ENCODE results near the gene MYADM. TPM values are rescaled to one million over a fixed set of nuclear protein-coding genes. Genes with fewer than 3 reads are reported as not detected.
A peak's percentile ranks its signal among the peaks of the same experiment; 100 is the strongest.
"Not testable (repeated sequence)": the region's sequence is repeated elsewhere in the genome, so short reads cannot be mapped to it uniquely, and the experiment has no call there.

MYADM gene
- polyA plus RNA-seq, 3 donors from 2014 or later: 20.1 to 40.5 (median 34.0) TPM

GRCh38 chr19:53849237-53849676, 18.4 kb upstream of the MYADM start:
- Mint-ChIP-seq H3K9me3 (peaks cover 0 to 2% (median 0%) of the 10 kb centered on the region in 6 donors), H3K4me3 (no peak overlapping the region), H3K27ac (no peak overlapping the region), H3K36me3 (no peaks in the 10 kb centered on the region), H3K27me3 (ENCODE audit: low read depth in 3 of 3) (peaks cover 4 to 18% (median 6%) of the 10 kb centered on the region in 3 donors), H3K4me1 (no peaks in the 10 kb centered on the region)
- DNase-seq: no peak

GRCh38 chr19:53853707-53854106, 14.0 kb upstream of the MYADM start:
- no peak overlapping the region for H3K4me3 Mint-ChIP-seq

DNA sequence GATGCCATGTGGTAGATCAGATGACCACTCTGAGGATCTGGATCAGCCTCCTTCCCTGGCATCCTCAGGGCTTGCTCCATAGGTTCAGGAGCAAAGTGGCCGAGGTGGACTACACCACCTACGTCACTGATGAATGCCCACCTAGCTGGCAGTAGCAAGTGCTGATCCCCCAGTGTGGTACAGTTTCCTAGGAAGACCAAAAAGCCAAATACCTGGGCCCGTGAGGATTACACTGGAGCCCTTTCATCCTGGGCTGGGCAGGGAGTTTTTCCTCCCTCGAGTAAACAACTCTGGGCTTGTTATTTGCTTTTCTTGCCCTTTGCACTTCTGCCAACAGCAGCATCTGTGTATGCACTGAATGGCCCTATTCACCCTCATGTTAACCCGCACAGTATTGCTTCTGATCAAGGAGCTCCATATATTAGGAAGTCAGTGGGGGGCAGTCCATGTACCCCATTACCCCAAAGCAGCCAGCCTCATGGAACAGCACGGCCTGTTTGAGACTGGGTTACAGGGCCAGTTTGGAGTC, 3.3 kb upstream of the MYADM start:
- H3K4me3 Mint-ChIP-seq: peak overlapping the region in 1 of 5 donors; percentile 16
- H3K9me3 Mint-ChIP-seq: no peaks in the 10 kb centered on the region
- H3K27ac Mint-ChIP-seq: peak overlapping the region in 5 of 6 donors; percentile 25 to 83 (median 48)
- peaks cover 0 to 3% (median 0%) of the 10 kb centered on the region in 3 donors for H3K36me3 Mint-ChIP-seq
- H3K27me3 Mint-ChIP-seq (ENCODE audit: low read depth in 3 of 3): peaks cover 21 to 32% (median 22%) of the 10 kb centered on the region in 3 donors
- H3K4me1 Mint-ChIP-seq: peaks cover 28% of the 10 kb centered on the region in 2 donors
- DNase-seq: no peak

More at GRCh38 chr19:53853707-53854106, 14.0 kb upstream of the MYADM start:
- no peak for DNase-seq
- Mint-ChIP-seq H3K36me3 (no peaks in the 10 kb centered on the region), H3K4me1 (no peaks in the 10 kb centered on the region), H3K9me3 (peaks cover 0 to 2% (median 0%) of the 10 kb centered on the region in 6 donors), H3K27ac (no peak overlapping the region), H3K27me3 (ENCODE audit: low read depth in 3 of 3) (peaks cover 2 to 17% (median 4%) of the 10 kb centered on the region in 3 donors)

DNA sequence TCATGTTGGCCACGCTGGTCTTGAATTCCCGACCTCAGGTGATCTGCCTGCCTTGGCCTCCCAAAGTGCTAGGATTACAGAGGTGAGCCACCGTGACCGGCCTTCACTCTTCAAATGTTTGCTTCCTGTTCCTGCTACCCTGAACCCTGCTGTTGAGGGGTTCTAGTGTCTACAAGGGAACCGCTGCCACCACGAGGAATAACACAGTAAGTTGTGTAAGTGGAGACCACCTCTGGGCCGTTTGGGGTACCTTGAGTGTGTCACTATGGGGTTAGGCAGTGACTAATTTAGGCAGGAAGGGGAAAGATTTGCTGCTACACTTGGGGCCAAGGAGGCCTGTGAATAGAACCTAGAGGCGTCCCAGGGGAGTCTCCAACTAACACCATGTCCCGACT, 2.2 kb upstream of the MYADM start:
- DNase-seq: no peak
- H3K36me3 Mint-ChIP-seq: peaks cover 0 to 3% (median 0%) of the 10 kb centered on the region in 3 donors
- H3K9me3 Mint-ChIP-seq: no peaks in the 10 kb centered on the region
- H3K27ac Mint-ChIP-seq: peak overlapping the region; percentile 76 to 100 (median 99)
- H3K27me3 Mint-ChIP-seq (ENCODE audit: low read depth in 3 of 3): peaks cover 28 to 39% (median 28%) of the 10 kb centered on the region in 3 donors
- H3K4me1 Mint-ChIP-seq: peaks cover 31 to 33% of the 10 kb centered on the region in 2 donors
- peak overlapping the region; percentile 47 to 97 (median 93) for H3K4me3 Mint-ChIP-seq

DNA sequence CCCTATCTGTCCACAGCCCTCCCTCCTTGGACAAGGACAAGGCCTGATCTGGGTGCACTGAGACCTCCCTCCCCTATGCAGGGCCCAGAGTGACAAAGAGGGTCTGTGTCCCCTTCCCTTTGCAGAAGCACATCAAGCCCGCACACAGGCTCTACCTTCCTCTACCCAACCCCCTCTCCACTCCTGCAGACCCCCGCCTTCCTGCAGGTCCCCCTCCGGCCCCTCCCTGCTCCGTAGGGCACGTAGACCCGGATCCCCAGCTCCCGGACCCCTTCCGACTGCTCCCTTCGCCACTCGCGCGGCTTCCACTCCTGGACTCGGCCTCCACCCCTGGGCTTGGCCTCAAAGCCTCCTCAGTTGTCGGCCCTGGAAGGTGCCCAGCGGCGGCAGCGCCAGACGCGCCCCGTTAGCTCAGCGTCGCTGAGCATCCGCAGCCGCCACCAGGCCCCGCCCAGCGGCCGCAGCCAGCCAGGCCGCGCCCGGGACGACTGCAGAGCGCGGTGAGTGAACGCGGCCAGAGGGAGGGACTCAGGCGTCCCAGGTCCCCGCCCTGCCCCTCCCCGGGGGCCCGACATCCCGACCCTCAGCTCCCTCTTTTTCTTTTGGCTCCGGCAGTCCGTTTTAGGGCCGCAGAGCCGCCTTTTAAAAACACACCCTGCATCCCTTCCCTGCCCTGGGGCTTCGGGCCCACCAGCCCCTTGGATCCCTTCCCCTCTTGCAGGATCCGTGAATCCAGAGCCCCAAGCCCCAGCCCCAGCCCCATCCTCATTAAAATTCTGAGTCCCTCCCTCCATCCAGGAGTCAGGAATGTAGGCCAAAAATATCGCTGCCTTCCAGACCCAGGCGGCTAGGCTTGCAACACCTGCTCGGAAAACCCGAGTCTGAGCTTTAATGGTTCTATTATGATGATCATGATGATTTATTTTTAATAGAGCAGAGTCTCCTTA, 1.5 kb upstream of the MYADM start:
- peak; percentile 80 to 86 (median 83) for DNase-seq
- peak overlapping the region; percentile 99 to 100 (median 99) for H3K27ac Mint-ChIP-seq
- H3K4me3 Mint-ChIP-seq: peak overlapping the region; percentile 93 to 97 (median 96)
- no peaks in the 10 kb centered on the region for H3K9me3 Mint-ChIP-seq
- peaks cover 37 to 38% of the 10 kb centered on the region in 2 donors for H3K4me1 Mint-ChIP-seq
- H3K27me3 Mint-ChIP-seq (ENCODE audit: low read depth in 3 of 3): peaks cover 31 to 41% (median 35%) of the 10 kb centered on the region in 3 donors
- peaks cover 0 to 3% (median 0%) of the 10 kb centered on the region in 3 donors for H3K36me3 Mint-ChIP-seq

DNA sequence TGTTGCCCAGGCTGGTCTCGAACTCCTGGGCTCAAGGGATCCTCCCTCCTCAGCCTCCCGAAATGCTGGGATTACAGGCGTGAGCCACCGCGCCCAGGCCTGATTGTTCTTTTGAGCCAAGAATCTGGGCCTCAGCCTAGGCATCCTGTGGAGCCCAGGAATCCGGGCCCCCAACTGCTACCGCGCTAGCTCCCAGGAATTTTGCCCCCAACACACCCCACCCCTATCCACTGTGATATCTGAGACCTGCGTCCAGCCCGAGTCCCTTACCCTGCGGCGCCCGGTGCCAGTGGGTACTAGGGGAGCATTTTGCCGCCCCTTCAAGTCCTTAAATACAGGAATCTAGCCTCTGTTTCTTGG, 838 bp upstream of the MYADM start:
- Mint-ChIP-seq H3K4me1 (peaks cover 42 to 44% of the 10 kb centered on the region in 2 donors), H3K4me3 (peak overlapping the region; percentile 93 to 97 (median 96)), H3K27me3 (ENCODE audit: low read depth in 3 of 3) (peaks cover 34 to 45% (median 40%) of the 10 kb centered on the region in 3 donors), H3K36me3 (peaks cover 0 to 3% (median 0%) of the 10 kb centered on the region in 3 donors), H3K9me3 (no peaks in the 10 kb centered on the region), H3K27ac (peak overlapping the region; percentile 99 to 100 (median 99))
- DNase-seq: no peak

- peak in 2 of 3 donors; percentile 44 to 55 for DNase-seq
- H3K4me3 Mint-ChIP-seq: peak overlapping the region; percentile 93 to 97 (median 96)
Observed at GRCh38 chr19:53868091-53868891, 608 bp downstream of the MYADM start.

GRCh38 chr19:53868892-53869804, 1.5 kb downstream of the MYADM start:
- H3K36me3 Mint-ChIP-seq: peaks cover 7 to 13% (median 8%) of the 10 kb centered on the region in 3 donors
- H3K9me3 Mint-ChIP-seq: no peaks in the 10 kb centered on the region
- H3K4me1 Mint-ChIP-seq: peaks cover 51 to 52% of the 10 kb centered on the region in 2 donors
- peaks cover 40 to 57% (median 50%) of the 10 kb centered on the region in 3 donors for H3K27me3 Mint-ChIP-seq (ENCODE audit: low read depth in 3 of 3)
- H3K27ac Mint-ChIP-seq: peak overlapping the region; percentile 92 to 100 (median 96)
- peak overlapping the region; percentile 93 to 97 (median 96) for H3K4me3 Mint-ChIP-seq
- DNase-seq: peak; percentile 94 to 95 (median 94)

More at GRCh38 chr19:53868091-53868891, 608 bp downstream of the MYADM start:
- no peaks in the 10 kb centered on the region for H3K9me3 Mint-ChIP-seq
- peaks cover 0 to 5% (median 4%) of the 10 kb centered on the region in 3 donors for H3K36me3 Mint-ChIP-seq
- H3K4me1 Mint-ChIP-seq: peaks cover 44 to 45% of the 10 kb centered on the region in 2 donors
- peak overlapping the region; percentile 93 to 100 (median 99) for H3K27ac Mint-ChIP-seq
- H3K27me3 Mint-ChIP-seq (ENCODE audit: low read depth in 3 of 3): peaks cover 34 to 49% (median 47%) of the 10 kb centered on the region in 3 donors

GRCh38 chr19:53869805-53870484, 2.3 kb downstream of the MYADM start:
- peak overlapping the region; percentile 83 to 97 (median 95) for H3K4me3 Mint-ChIP-seq
- peak overlapping the region; percentile 86 to 100 (median 94) for H3K27ac Mint-ChIP-seq
- not testable (repeated sequence) for DNase-seq, H3K9me3 Mint-ChIP-seq
- H3K27me3 Mint-ChIP-seq (ENCODE audit: low read depth in 3 of 3): peaks cover 48 to 60% (median 55%) of the 10 kb centered on the region in 3 donors
- peaks cover 15 to 20% (median 16%) of the 10 kb centered on the region in 3 donors for H3K36me3 Mint-ChIP-seq
- H3K4me1 Mint-ChIP-seq: peaks cover 59 to 60% of the 10 kb centered on the region in 2 donors

DNA sequence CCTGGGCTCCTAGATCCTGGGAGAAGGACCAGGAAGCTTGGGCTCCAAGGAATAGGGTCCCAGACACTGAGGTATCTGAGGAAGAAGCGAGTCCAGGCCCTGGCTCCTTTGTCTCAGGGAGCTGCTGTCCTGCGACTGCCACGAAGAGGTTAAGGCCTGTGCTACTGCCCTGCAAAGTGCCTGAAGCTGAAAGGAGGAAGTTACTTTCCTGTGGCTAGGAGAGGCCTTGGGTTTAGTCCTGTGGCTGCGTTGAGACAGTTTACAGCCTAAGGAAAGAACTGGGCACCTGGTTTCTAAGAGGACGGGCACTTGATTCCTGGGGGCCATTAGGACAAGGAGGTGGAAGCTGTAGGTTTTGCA, 2.8 kb downstream of the MYADM start:
- Mint-ChIP-seq H3K27me3 (ENCODE audit: low read depth in 3 of 3) (peaks cover 48 to 60% (median 54%) of the 10 kb centered on the region in 3 donors), H3K36me3 (peaks cover 15 to 20% (median 17%) of the 10 kb centered on the region in 3 donors), H3K27ac (peak overlapping the region; percentile 83 to 94 (median 88)), H3K4me3 (peak overlapping the region; percentile 44 to 72 (median 65)), H3K9me3 (no peaks in the 10 kb centered on the region), H3K4me1 (peaks cover 60 to 61% of the 10 kb centered on the region in 2 donors)
- DNase-seq: no peak

DNA sequence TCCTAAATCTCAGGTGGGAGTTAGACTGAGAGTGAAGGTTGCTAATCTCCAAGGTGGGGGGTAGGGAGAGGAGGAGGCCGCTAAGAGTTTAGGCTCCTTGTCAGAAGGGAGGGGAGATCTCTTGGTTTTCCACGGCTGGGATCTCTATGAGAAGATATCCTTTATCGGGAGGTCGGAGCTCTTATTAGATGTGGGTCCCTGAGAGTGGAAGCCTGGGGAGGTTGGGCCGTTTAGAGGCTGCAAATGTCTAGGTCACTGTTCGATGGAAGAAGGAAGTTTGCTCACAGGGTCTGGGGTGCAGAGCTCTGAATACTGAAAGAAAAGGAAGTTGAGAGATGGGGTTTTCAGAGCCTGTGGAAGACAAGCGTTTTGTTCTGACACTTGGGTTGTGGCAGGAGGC, 3.8 kb downstream of the MYADM start:
- Mint-ChIP-seq H3K4me3 (peak overlapping the region; percentile 14 to 72 (median 25)), H3K27me3 (ENCODE audit: low read depth in 3 of 3) (peaks cover 46 to 59% (median 48%) of the 10 kb centered on the region in 3 donors), H3K4me1 (peaks cover 51 to 53% of the 10 kb centered on the region in 2 donors), H3K27ac (peak overlapping the region; percentile 83 to 94 (median 88)), H3K9me3 (no peaks in the 10 kb centered on the region), H3K36me3 (peaks cover 15 to 22% (median 20%) of the 10 kb centered on the region in 3 donors)
- no peak for DNase-seq

GRCh38 chr19:53872762-53873161, 5.1 kb downstream of the MYADM start:
- H3K27ac Mint-ChIP-seq: peak overlapping the region; percentile 65 to 85 (median 70)
- no peak for DNase-seq
- H3K9me3 Mint-ChIP-seq: no peaks in the 10 kb centered on the region
- H3K36me3 Mint-ChIP-seq: peaks cover 15 to 22% (median 20%) of the 10 kb centered on the region in 3 donors
- peaks cover 40 to 42% of the 10 kb centered on the region in 2 donors for H3K4me1 Mint-ChIP-seq
- H3K27me3 Mint-ChIP-seq (ENCODE audit: low read depth in 3 of 3): peaks cover 37 to 55% (median 37%) of the 10 kb centered on the region in 3 donors
- H3K4me3 Mint-ChIP-seq: peak overlapping the region in 1 of 5 donors; percentile 17
